Measurements from ENCODE around the gene GLIPR1L2. TPM values are rescaled to one million over a fixed set of nuclear protein-coding genes. Genes with fewer than 3 reads are reported as not detected.

The GLIPR1L2 gene
- total RNA-seq, 1 experiment from 2014 or later: 0.35 TPM

DNA sequence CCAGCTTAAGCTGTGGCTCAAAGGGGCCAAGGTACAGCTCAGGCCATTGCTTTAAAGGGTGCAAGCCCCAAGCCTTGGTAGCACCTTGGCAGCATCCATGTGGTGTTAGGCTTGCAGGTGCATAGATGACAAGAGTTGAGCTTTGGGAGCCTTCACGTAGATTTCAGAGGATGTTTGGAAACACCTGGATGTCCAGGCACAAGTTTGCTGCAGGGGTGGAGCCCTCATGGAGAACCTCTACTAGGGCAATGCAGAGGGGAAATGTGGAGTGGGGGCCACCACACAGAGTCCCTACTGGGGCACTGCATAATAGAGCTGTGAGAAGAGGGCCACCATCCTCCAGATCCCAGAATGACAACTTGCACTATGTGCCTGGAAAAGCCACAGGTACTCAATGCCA lies 37.9 kb downstream of the GLIPR1L2 start:
- no peak overlapping the region for H3K4me3 Mint-ChIP-seq
- Histone ChIP-seq H3K4me1 (ENCODE audit: insufficient read depth, low read length) (no peaks in the 10 kb centered on the region; the same call in 1 of the 2 replicates), H3K23me2 (ENCODE audit: insufficient read length, low read depth, low read length, poor library complexity, severe bottlenecking) (no peaks in the 10 kb centered on the region), H3K9ac (ENCODE audit: extremely low read depth, insufficient read length, low read length) (no peak overlapping the region), H3K56ac (ENCODE audit: insufficient read length, low read depth, low read length) (no peak overlapping the region), H2BK5ac (ENCODE audit: insufficient read length, low read length) (no peak overlapping the region), H2BK12ac (ENCODE audit: insufficient read length, low read depth, low read length) (no peak overlapping the region), H3K23ac (ENCODE audit: insufficient read length, low read depth, low read length) (no peak overlapping the region), H3K18ac (ENCODE audit: insufficient read length, low read depth, low read length) (no peak overlapping the region), H3K4me2 (ENCODE audit: insufficient read depth, insufficient read length, low read length) (no peak overlapping the region), H4K8ac (replicated peaks; ENCODE audit: insufficient read length, low read depth, low read length) (no peak overlapping the region), H3K4ac (ENCODE audit: low read depth, low read length) (no peak overlapping the region), H3K27ac (ENCODE audit: insufficient read length, low read depth, low read length) (no peak overlapping the region), H3K79me1 (ENCODE audit: insufficient read depth, low read depth, low read length, poor library complexity, severe bottlenecking) (no peaks in the 10 kb centered on the region), H2BK15ac (ENCODE audit: low read depth, low read length) (no peak overlapping the region), H2BK120ac (ENCODE audit: low read depth, low read length, poor library complexity, severe bottlenecking) (no peak overlapping the region), H4K5ac (ENCODE audit: insufficient read length, low read depth, low read length) (no peak overlapping the region), H4K20me1 (ENCODE audit: control insufficient read depth, insufficient read depth, insufficient read length) (no peaks in the 10 kb centered on the region), H2BK20ac (ENCODE audit: low read depth, low read length, poor library complexity, severe bottlenecking) (no peak overlapping the region), H3K14ac (ENCODE audit: insufficient read depth, low read length) (no peak overlapping the region), H3K79me2 (ENCODE audit: insufficient read depth, low read length) (no peaks in the 10 kb centered on the region), H2AFZ (ENCODE audit: low read length) (no peak overlapping the region), H3K9me3 (ENCODE audit: control insufficient read depth, low read depth, low read length) (peaks cover 10% of the 10 kb centered on the region), H4K91ac (ENCODE audit: insufficient read length, low read depth, low read length) (no peak overlapping the region), H2AK5ac (ENCODE audit: insufficient read length, low read length) (no peak overlapping the region), H3T11ph (ENCODE audit: low read length) (no peak overlapping the region), H3K27me3 (ENCODE audit: insufficient read depth, low read length) (no peaks in the 10 kb centered on the region)
- no peak for DNase-seq
- H3K27ac Mint-ChIP-seq: no peak overlapping the region
- TF ChIP-seq, protein P1, sequence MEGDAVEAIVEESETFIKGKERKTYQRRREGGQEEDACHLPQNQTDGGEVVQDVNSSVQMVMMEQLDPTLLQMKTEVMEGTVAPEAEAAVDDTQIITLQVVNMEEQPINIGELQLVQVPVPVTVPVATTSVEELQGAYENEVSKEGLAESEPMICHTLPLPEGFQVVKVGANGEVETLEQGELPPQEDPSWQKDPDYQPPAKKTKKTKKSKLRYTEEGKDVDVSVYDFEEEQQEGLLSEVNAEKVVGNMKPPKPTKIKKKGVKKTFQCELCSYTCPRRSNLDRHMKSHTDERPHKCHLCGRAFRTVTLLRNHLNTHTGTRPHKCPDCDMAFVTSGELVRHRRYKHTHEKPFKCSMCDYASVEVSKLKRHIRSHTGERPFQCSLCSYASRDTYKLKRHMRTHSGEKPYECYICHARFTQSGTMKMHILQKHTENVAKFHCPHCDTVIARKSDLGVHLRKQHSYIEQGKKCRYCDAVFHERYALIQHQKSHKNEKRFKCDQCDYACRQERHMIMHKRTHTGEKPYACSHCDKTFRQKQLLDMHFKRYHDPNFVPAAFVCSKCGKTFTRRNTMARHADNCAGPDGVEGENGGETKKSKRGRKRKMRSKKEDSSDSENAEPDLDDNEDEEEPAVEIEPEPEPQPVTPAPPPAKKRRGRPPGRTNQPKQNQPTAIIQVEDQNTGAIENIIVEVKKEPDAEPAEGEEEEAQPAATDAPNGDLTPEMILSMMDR (conservative IDR thresholded peaks at IDR 0.05): no peak
- WGBS (ENCODE audit: extremely low coverage, insufficient read length, low lambda C conversion rate): no CpG with 5 or more reads among the region's 1 CpG
- no peaks in the 10 kb centered on the region; the same call in 1 of the 2 replicates for H3K27me3 Mint-ChIP-seq (ENCODE audit: low read depth)
- peaks cover 23 to 26% of the 10 kb centered on the region in 2 experiments for H3K4me1 Mint-ChIP-seq
- peaks cover 27 to 53% (median 45%) of the 10 kb centered on the region in 3 experiments for H3K36me3 Mint-ChIP-seq (ENCODE audit: insufficient read depth in 1 of 3, low read depth in 3 of 3)
- H3K9me3 Mint-ChIP-seq: peaks cover 47 to 52% of the 10 kb centered on the region in 2 experiments

All from H9 (cell line).